H1 (cell line): Measurements from ENCODE around the gene FCGBP. TPM values are rescaled to one million over a fixed set of nuclear protein-coding genes. Genes with fewer than 3 reads are reported as not detected.

Experiments
- ATF3 ChIP-seq: IDR thresholded peaks from 2 replicates; pipeline ENCODE4 v1.6.1; 2011; ENCODE audit warnings: low read depth, mild to moderate bottlenecking, low read length; ENCODE audit not compliant: insufficient read depth
- CEBPB ChIP-seq: IDR thresholded peaks from 2 replicates; pipeline ENCODE4 v1.6.1; 2012; ENCODE audit warnings: low read depth, low read length
- GTF2F1 ChIP-seq: IDR thresholded peaks from 2 replicates; pipeline ENCODE4 v1.6.1; 2012; ENCODE audit warnings: low read depth, low read length, improper control_type of control experiment, borderline replicate concordance
- JUN ChIP-seq: IDR thresholded peaks from 2 replicates; pipeline ENCODE4 v1.6.1; 2011; ENCODE audit warnings: low read depth, mild to moderate bottlenecking, improper control_type of control experiment, low read length
- JUND ChIP-seq: IDR thresholded peaks from 2 replicates; pipeline ENCODE4 v1.6.1; 2011; ENCODE audit warnings: mild to moderate bottlenecking, improper control_type of control experiment, low read length
- NANOG ChIP-seq: IDR thresholded peaks from 2 replicates; pipeline ENCODE4 v1.6.1; 2011; ENCODE audit warnings: low read length, low read depth, mild to moderate bottlenecking, inconsistent platforms; ENCODE audit not compliant: insufficient read depth, poor library complexity, severe bottlenecking
- polyA plus RNA-seq, 7 experiments: library from polyadenylated mRNA; depleted of rRNA in 3 of 7; stranded (reverse) in 5 of 7; unstranded in 2 of 7; fragments of >200 nt in 5 of 7; fragments of 200-250 nt in 2 of 7; gene quantifications; 1 replicate in 5 of 7; 2 replicates in 1 of 7; 4 replicates in 1 of 7; pipeline versions ENCODE4 v1.2.1 to v1.2.3, GENCODE V29; 2011 to 2013; ENCODE audit warnings: missing spikeins in 2 of 7, mixed read lengths in 2 of 7
- total RNA-seq: library from RNA; stranded (reverse); fragmentation: NEBNext Ultra II Directional; extraction: Animal tissue kit (Norgen Biotek cat#: 25700); gene quantifications from 2 replicates; pipeline ENCODE4 v1.2.1, GENCODE V29; 2021

Gene FCGBP
- total and polyA plus RNA-seq, 2 of the 8 experiments (the other 6 are each of a cell fraction or from before 2014, with no cell fraction given) = 1.1 to 3.1 TPM

DNA sequence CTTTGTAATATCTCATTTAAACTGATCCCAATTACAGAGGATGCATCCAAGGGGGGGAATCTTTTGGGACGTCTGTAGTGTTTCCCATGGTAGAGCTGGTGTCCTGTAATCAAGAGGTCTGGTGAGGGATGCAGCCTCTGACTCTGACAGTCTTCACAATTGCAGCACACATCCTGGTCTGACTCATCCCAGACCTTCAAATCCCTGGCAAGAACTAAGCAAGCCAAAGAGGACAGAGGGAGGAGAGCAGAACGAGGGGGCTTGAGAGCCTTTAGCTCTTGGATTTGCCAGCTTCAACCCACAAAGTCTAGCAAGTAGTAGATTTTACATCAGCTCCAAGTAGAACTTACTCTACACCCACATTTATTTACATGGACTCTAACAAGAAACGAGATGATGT, 17.3 kb upstream of the FCGBP start (continued):
- TF ChIP-seq NANOG = no peak
- no peak for TF ChIP-seq JUN
- TF ChIP-seq JUND = no peak
- TF ChIP-seq CEBPB = no peak
- TF ChIP-seq GTF2F1 = no peak
- no peak for TF ChIP-seq ATF3
